Keratinocyte (primary cell): ENCODE results near the gene CPLANE2. TPM values are rescaled to one million over a fixed set of nuclear protein-coding genes. Genes with fewer than 3 reads are reported as not detected.
"Not testable (repeated sequence)": the region's sequence is repeated elsewhere in the genome, so short reads cannot be mapped to it uniquely, and the experiment has no call there.

Experiments used
- DNase-seq: peaks from one replicate; pipeline ENCODE4 v3.0.0-alpha.2; 2011; ENCODE audit warnings: low read depth, missing footprints, low spot score
- FAIRE-seq: peaks from 2 replicates; lab custom pipeline; 2011; peaks lifted over from hg19 to GRCh38; lab: Jason Lieb, UNC
- H2AFZ ChIP-seq: 2 replicates; pipeline ENCODE4 v1.6.0; 2012; ENCODE audit warnings: low read length, control low read depth, inconsistent platforms; ENCODE audit not compliant: control insufficient read depth
- H3K27ac ChIP-seq: 2 replicates; pipeline ENCODE4 v1.5.1; 2011; ENCODE audit warnings: low read length; ENCODE audit not compliant: control insufficient read depth, insufficient read depth
- H3K27me3 ChIP-seq: 3 replicates; pipeline ENCODE4 v1.6.0; 2011; ENCODE audit warnings: low read length; ENCODE audit not compliant: control insufficient read depth, insufficient read depth; ENCODE audit errors: extremely low read depth
- H3K36me3 ChIP-seq, 2 experiments: 2 replicates in 1 of 2; 3 replicates in 1 of 2; pipeline ENCODE4 v1.5.1; 2011; ENCODE audit warnings: low read length in 2 of 2, mild to moderate bottlenecking in 1 of 2; ENCODE audit not compliant: control insufficient read depth in 2 of 2, insufficient read depth in 2 of 2; ENCODE audit errors: extremely low read depth in 1 of 2
- H3K4me1 ChIP-seq: 3 replicates; pipeline ENCODE4 v1.5.1; 2011; ENCODE audit warnings: low read length; ENCODE audit not compliant: control insufficient read depth, insufficient read depth; ENCODE audit errors: extremely low read depth
- H3K4me2 ChIP-seq: 3 replicates; pipeline ENCODE4 v1.6.0; 2011; ENCODE audit warnings: low read depth, low read length; ENCODE audit not compliant: control insufficient read depth, insufficient read depth; ENCODE audit errors: extremely low read depth
- H3K4me3 ChIP-seq, 3 experiments: fragments of 200-600 bp in 1 of 3; sonication (generic) in 1 of 3; 2 replicates in 2 of 3; 3 replicates in 1 of 3; pipeline ENCODE4 v1.5.1; 2011 to 2016; ENCODE audit warnings: low read length in 3 of 3, mild to moderate bottlenecking in 3 of 3, control low read depth in 2 of 3, inconsistent platforms in 1 of 3, low read depth in 1 of 3, mixed read lengths in 1 of 3, mixed run types in 1 of 3, moderate library complexity in 1 of 3; ENCODE audit not compliant: control insufficient read depth in 2 of 3, insufficient read depth in 2 of 3; ENCODE audit errors: extremely low read depth in 1 of 3
- H3K79me2 ChIP-seq: 2 replicates; pipeline ENCODE4 v1.6.0; 2012; ENCODE audit warnings: low read length; ENCODE audit not compliant: control insufficient read depth, insufficient read depth
- H3K9ac ChIP-seq: 3 replicates; pipeline ENCODE4 v1.6.0; 2011; ENCODE audit warnings: low read length; ENCODE audit not compliant: control insufficient read depth, insufficient read depth; ENCODE audit errors: extremely low read depth
- H3K9me1 ChIP-seq: 3 replicates; pipeline ENCODE4 v1.6.0; 2011; ENCODE audit warnings: low read length; ENCODE audit not compliant: control insufficient read depth, insufficient read depth; ENCODE audit errors: extremely low read depth
- H3K9me3 ChIP-seq: 2 replicates; pipeline ENCODE4 v1.5.1; 2012; ENCODE audit warnings: low read depth, low read length; ENCODE audit not compliant: control insufficient read depth
- H4K20me1 ChIP-seq: 3 replicates; pipeline ENCODE4 v1.6.0; 2011; ENCODE audit warnings: low read length; ENCODE audit not compliant: control insufficient read depth, insufficient read depth; ENCODE audit errors: extremely low read depth
- EZH2 ChIP-seq: IDR thresholded peaks from one replicate; pipeline ENCODE4 v1.6.1; 2012; ENCODE audit warnings: inconsistent platforms, mild to moderate bottlenecking, low read length, moderate library complexity
- dilution Hi-C: fragments of 300-500 bp; cut with MboI; formaldehyde crosslinking; loops from one replicate; pipeline ENCODE4 v1.7.0; 2020; ENCODE audit warnings: low sequenced_read_pairs; ENCODE audit not compliant: extremely low pct_ligation_motif_present
- polyA plus RNA-seq, 5 experiments: library from polyadenylated mRNA; depleted of rRNA in 3 of 5; stranded (reverse) in 3 of 5; stranded (forward) in 1 of 5; unstranded in 1 of 5; fragments of >200 nt; gene quantifications; 1 replicate in 1 of 5; 2 replicates in 3 of 5; 3 replicates in 1 of 5; pipeline versions ENCODE4 v1.2.1 to v1.2.3, GENCODE V29; 2011 to 2012; ENCODE audit warnings: missing spikeins in 2 of 5, low read depth in 1 of 5, low replicate concordance in 1 of 5
- TF ChIP-seq, protein P1 (sequence below), 3 experiments: IDR thresholded peaks in 1 of 3; conservative IDR thresholded peaks in 1 of 3; optimal IDR thresholded peaks in 1 of 3; 2 replicates in 2 of 3; 3 replicates in 1 of 3; pipeline versions ENCODE3 to v1.5.1; 2011; ENCODE audit warnings: low read length in 3 of 3, mild to moderate bottlenecking in 3 of 3, moderate library complexity in 2 of 3, control low read depth in 1 of 3, inconsistent platforms in 1 of 3; ENCODE audit not compliant: insufficient read depth in 2 of 3; ENCODE audit errors: extremely low read depth in 1 of 3

The CPLANE2 gene
- polyA plus RNA-seq, 1 donor (not counting 4 experiments of a cell fraction or from before 2014, with no cell fraction given) = 2.5 TPM

DNA sequence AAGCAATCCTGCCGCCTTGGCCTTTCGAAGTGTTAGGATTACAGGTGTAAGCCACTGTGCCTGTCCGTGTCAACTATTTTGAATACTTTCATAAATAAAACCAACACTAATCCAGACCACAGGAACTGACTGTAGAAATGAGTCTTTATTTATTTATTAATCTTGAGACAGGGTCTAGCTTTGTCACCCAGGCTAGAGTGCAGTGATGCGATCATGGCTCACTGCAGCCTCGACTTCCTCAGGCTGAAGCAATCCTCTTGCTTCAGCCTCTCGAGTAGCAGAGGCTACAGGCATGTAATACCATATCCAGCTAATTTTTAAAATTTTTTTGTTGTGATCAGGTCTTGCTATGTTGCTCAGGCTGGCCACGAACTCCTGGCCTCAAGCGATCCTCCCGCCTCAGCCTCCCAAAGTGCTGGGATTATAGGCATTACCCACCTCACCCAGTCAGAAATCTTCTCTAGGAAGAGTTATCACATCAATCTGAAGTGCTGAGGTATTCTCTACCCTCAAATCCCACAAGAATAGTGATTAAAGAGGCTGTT lies 21.7 kb upstream of the CPLANE2 start:
- Histone ChIP-seq H3K27me3 (no peaks in the 10 kb centered on the region), H3K9me3 (no peaks in the 10 kb centered on the region), H3K36me3 (peaks cover 4 to 5% of the 10 kb centered on the region in 2 experiments), H3K4me2 (no peak overlapping the region), H3K4me3 (no peak overlapping the region), H3K9ac (no peak overlapping the region), H3K9me1 (no peaks in the 10 kb centered on the region), H2AFZ (no peak overlapping the region), H3K27ac (no peak overlapping the region), H4K20me1 (no peaks in the 10 kb centered on the region), H3K4me1 (peaks cover 10% of the 10 kb centered on the region), H3K79me2 (no peaks in the 10 kb centered on the region)
- FAIRE-seq (no peak), DNase-seq (no peak)
- dilution Hi-C loops = no loop called here
- no peak for TF ChIP-seq EZH2
- TF ChIP-seq, protein P1, sequence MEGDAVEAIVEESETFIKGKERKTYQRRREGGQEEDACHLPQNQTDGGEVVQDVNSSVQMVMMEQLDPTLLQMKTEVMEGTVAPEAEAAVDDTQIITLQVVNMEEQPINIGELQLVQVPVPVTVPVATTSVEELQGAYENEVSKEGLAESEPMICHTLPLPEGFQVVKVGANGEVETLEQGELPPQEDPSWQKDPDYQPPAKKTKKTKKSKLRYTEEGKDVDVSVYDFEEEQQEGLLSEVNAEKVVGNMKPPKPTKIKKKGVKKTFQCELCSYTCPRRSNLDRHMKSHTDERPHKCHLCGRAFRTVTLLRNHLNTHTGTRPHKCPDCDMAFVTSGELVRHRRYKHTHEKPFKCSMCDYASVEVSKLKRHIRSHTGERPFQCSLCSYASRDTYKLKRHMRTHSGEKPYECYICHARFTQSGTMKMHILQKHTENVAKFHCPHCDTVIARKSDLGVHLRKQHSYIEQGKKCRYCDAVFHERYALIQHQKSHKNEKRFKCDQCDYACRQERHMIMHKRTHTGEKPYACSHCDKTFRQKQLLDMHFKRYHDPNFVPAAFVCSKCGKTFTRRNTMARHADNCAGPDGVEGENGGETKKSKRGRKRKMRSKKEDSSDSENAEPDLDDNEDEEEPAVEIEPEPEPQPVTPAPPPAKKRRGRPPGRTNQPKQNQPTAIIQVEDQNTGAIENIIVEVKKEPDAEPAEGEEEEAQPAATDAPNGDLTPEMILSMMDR (optimal IDR thresholded peaks at IDR 0.05 in 1 of 3, IDR thresholded peaks at IDR 0.05 in 1 of 3, conservative IDR thresholded peaks at IDR 0.05 in 1 of 3; ENCODE audit: extremely low read depth in 1 of 3, insufficient read depth in 2 of 3, low read length in 3 of 3) = no peak

DNA sequence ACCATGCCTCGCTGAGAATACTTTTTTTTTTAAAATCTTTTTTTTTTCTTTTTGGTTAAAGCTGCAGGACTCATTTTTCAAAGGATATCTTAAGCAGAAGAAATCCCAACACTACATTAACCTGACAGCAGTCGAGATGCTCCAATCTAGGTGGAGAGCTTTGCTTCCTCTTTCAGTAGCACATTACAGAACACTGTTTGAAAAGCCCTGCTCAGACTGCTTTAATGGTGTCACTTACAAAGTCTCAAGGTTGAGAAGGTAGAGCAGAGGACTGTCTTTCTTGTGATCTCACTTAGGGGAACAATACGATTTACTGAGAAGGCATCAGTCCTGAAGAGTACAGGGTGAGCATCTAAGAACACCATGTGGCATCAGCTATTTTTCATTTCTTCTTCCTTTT lies 21.0 kb upstream of the CPLANE2 start:
- H4K20me1 ChIP-seq = no peaks in the 10 kb centered on the region
- peaks cover 10% of the 10 kb centered on the region for H3K4me1 ChIP-seq
- H3K79me2 ChIP-seq = no peaks in the 10 kb centered on the region
- H3K27ac ChIP-seq = no peak overlapping the region
- H3K9me3 ChIP-seq = no peaks in the 10 kb centered on the region
- no peak overlapping the region for H3K4me3 ChIP-seq
- H3K27me3 ChIP-seq = no peaks in the 10 kb centered on the region
- dilution Hi-C loops = no loop called here
- H3K9me1 ChIP-seq = no peaks in the 10 kb centered on the region
- peaks cover 4 to 5% of the 10 kb centered on the region in 2 experiments for H3K36me3 ChIP-seq
- FAIRE-seq = no peak
- TF ChIP-seq EZH2 = no peak
- TF ChIP-seq, protein P1 (optimal IDR thresholded peaks at IDR 0.05 in 1 of 3, IDR thresholded peaks at IDR 0.05 in 1 of 3, conservative IDR thresholded peaks at IDR 0.05 in 1 of 3; ENCODE audit: extremely low read depth in 1 of 3, insufficient read depth in 2 of 3, low read length in 3 of 3) = no peak
- no peak overlapping the region for H3K4me2 ChIP-seq
- H2AFZ ChIP-seq = no peak overlapping the region
- H3K9ac ChIP-seq = no peak overlapping the region
- no peak for DNase-seq

DNA sequence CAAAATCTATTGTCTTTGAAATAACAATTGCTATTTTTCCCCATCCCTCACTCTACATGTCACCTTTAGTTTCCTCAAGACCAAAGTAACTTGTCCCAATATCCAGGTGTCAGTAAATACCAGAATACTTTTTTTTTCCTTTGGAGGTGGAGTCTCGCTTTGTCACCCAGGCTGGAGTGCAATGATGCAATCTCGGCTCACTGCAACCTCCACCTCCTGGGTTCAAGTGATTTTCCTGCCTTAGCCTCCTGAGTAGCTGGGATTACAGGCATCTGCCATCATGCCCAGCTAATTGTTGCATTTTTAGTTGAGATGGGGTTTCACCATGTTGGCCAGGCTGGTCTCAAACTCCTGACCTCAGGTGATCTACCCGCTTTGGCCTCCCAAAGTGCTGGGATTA lies 20.6 kb upstream of the CPLANE2 start:
- H3K4me1 ChIP-seq = peaks cover 10% of the 10 kb centered on the region
- FAIRE-seq, H3K4me3 ChIP-seq, H2AFZ ChIP-seq, H3K9me3 ChIP-seq, H3K36me3 ChIP-seq, DNase-seq, H3K9me1 ChIP-seq, H4K20me1 ChIP-seq, H3K79me2 ChIP-seq, H3K27me3 ChIP-seq, H3K27ac ChIP-seq, dilution Hi-C loops, H3K9ac ChIP-seq, H3K4me2 ChIP-seq: not testable (repeated sequence)
